ENCODE data around the gene SNX27. TPM values are rescaled to one million over a fixed set of nuclear protein-coding genes. Genes with fewer than 3 reads are reported as not detected.

Gene SNX27
- total RNA-seq, 1 experiment from 2014 or later: 42.2 TPM

GRCh38 chr1:151638074-151638775 is 26.4 kb downstream of the SNX27 start:
- no TSS peak for BruUV-seq (replicated peaks)
- Histone ChIP-seq H3K4me3 (replicated peaks in 1 of 2; ENCODE audit: low read depth in 1 of 2, low read length in 2 of 2) (no peak overlapping the region), H4K20me1 (ENCODE audit: insufficient read depth) (no peaks in the 10 kb centered on the region), H3K4me2 (ENCODE audit: low read length) (no peak overlapping the region), H3K36me3 (ENCODE audit: control insufficient read depth in 1 of 2, insufficient read depth in 2 of 2, low read length in 2 of 2) (no peaks in the 10 kb centered on the region), H3K27me3 (ENCODE audit: insufficient read depth, low read length) (no peaks in the 10 kb centered on the region), H3K79me2 (ENCODE audit: insufficient read depth, low read length) (peaks cover 33% of the 10 kb centered on the region), H2AFZ (ENCODE audit: low read depth, low read length, poor library complexity, severe bottlenecking) (no peak overlapping the region), H3K4me1 (ENCODE audit: control insufficient read depth in 1 of 2, insufficient read depth in 2 of 2, low read length in 2 of 2) (no peaks in the 10 kb centered on the region; a peak in 1 of 4 replicates), H3K27ac (ENCODE audit: low read depth, low read length) (no peak overlapping the region), H3K9me2 (ENCODE audit: insufficient read depth) (no peaks in the 10 kb centered on the region), H3K9ac (ENCODE audit: low read length) (no peak overlapping the region), H3K9me3 (ENCODE audit: control insufficient read depth in 1 of 2, insufficient read depth in 1 of 2, low read depth in 1 of 2, low read length in 2 of 2) (no peaks in the 10 kb centered on the region)
- POLR2A ChIA-PET: no interaction called here
- intact Hi-C loops (cut with micrococcal nuclease): no loop called here
- ATAC-seq (no peak), DNase-seq (ENCODE audit: low read depth, low spot score) (no peak)
- TF ChIP-seq SRF (IDR thresholded peaks at IDR 0.05; ENCODE audit: low read depth): no peak
- TF ChIP-seq ATF3 (IDR thresholded peaks at IDR 0.05): no peak
- TF ChIP-seq FOSL1 (IDR thresholded peaks at IDR 0.05; ENCODE audit: low read depth): no peak
- TF ChIP-seq YY1 (IDR thresholded peaks at IDR 0.05; ENCODE audit: extremely low read depth, insufficient replicate concordance, low read depth, low read length): no peak
- no peak for TF ChIP-seq TCF7L2 (IDR thresholded peaks at IDR 0.05; ENCODE audit: borderline replicate concordance, extremely low read depth, insufficient read depth, insufficient read length)
- TF ChIP-seq SP1 (IDR thresholded peaks at IDR 0.05; ENCODE audit: low read depth): no peak
- CTCF ChIA-PET: no interaction called here
- RAD21 ChIA-PET (ENCODE audit: low non-redundant PET in 1 of 2, low total read pairs in 2 of 2, uncharacterized antibody in 2 of 2, unreplicated experiment in 2 of 2): no interaction called here

DNA sequence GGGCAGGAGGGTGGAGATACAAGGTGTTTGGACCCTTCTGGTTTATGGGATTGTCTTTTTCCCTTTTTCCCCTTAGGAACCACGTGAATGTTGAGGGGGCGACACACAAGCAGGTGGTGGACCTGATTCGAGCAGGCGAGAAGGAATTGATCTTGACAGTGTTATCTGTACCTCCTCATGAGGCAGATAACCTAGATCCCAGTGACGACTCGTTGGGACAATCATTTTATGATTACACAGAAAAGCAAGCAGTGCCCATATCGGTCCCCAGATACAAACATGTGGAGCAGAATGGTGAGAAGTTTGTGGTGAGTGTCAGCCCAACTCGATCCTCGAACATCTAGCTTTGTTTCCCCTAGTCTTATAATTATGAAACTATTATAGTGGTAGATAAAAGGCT is 27.0 kb downstream of the SNX27 start:
- ATAC-seq (no peak), DNase-seq (ENCODE audit: low read depth, low spot score) (no peak)
- intact Hi-C loops (cut with micrococcal nuclease): no loop called here
- no peaks in the 10 kb centered on the region for H3K36me3 ChIP-seq (ENCODE audit: control insufficient read depth in 1 of 2, insufficient read depth in 2 of 2, low read length in 2 of 2)
- no peaks in the 10 kb centered on the region for H4K20me1 ChIP-seq (ENCODE audit: insufficient read depth)
- H3K27ac ChIP-seq (ENCODE audit: low read depth, low read length): no peak overlapping the region
- H3K9me2 ChIP-seq (ENCODE audit: insufficient read depth): no peaks in the 10 kb centered on the region
- ChIA-PET RAD21 (ENCODE audit: low non-redundant PET in 1 of 2, low total read pairs in 2 of 2, uncharacterized antibody in 2 of 2, unreplicated experiment in 2 of 2) (no interaction called here), POLR2A (no interaction called here), CTCF (no interaction called here)
- H3K9me3 ChIP-seq (ENCODE audit: control insufficient read depth in 1 of 2, insufficient read depth in 1 of 2, low read depth in 1 of 2, low read length in 2 of 2): no peaks in the 10 kb centered on the region
- no TSS peak for BruUV-seq (replicated peaks)
- H3K4me1 ChIP-seq (ENCODE audit: control insufficient read depth in 1 of 2, insufficient read depth in 2 of 2, low read length in 2 of 2): no peaks in the 10 kb centered on the region; a peak in 1 of 4 replicates
- H3K4me2 ChIP-seq (ENCODE audit: low read length): no peak overlapping the region
- peaks cover 27% of the 10 kb centered on the region for H3K79me2 ChIP-seq (ENCODE audit: insufficient read depth, low read length)
- no peak overlapping the region for H2AFZ ChIP-seq (ENCODE audit: low read depth, low read length, poor library complexity, severe bottlenecking)
- no peak overlapping the region for H3K9ac ChIP-seq (ENCODE audit: low read length)
- H3K27me3 ChIP-seq (ENCODE audit: insufficient read depth, low read length): no peaks in the 10 kb centered on the region
- H3K4me3 ChIP-seq (replicated peaks in 1 of 2; ENCODE audit: low read depth in 1 of 2, low read length in 2 of 2): no peak overlapping the region
- TF ChIP-seq POLR2AphosphoS5 (IDR thresholded peaks at IDR 0.05; ENCODE audit: low read depth, low read length) (no peak), SIN3A (IDR thresholded peaks at IDR 0.05; ENCODE audit: low read depth) (no peak), ZFX (IDR thresholded peaks at IDR 0.05) (no peak), SRF (IDR thresholded peaks at IDR 0.05; ENCODE audit: low read depth) (no peak), JUND (IDR thresholded peaks at IDR 0.05) (no peak), SP1 (IDR thresholded peaks at IDR 0.05; ENCODE audit: low read depth) (no peak), EGR1 (IDR thresholded peaks at IDR 0.05; ENCODE audit: low read depth) (no peak), MAX (IDR thresholded peaks at IDR 0.05) (no peak), CBX3 (IDR thresholded peaks at IDR 0.05; ENCODE audit: low read depth) (no peak), YY1 (IDR thresholded peaks at IDR 0.05; ENCODE audit: extremely low read depth, insufficient replicate concordance, low read depth, low read length) (no peak), RAD21 (IDR thresholded peaks at IDR 0.05; ENCODE audit: low read depth) (no peak), POLR2A (IDR thresholded peaks at IDR 0.05; ENCODE audit: borderline replicate concordance, extremely low read depth, insufficient read depth, insufficient read length) (no peak)
- TF ChIP-seq, protein P1, sequence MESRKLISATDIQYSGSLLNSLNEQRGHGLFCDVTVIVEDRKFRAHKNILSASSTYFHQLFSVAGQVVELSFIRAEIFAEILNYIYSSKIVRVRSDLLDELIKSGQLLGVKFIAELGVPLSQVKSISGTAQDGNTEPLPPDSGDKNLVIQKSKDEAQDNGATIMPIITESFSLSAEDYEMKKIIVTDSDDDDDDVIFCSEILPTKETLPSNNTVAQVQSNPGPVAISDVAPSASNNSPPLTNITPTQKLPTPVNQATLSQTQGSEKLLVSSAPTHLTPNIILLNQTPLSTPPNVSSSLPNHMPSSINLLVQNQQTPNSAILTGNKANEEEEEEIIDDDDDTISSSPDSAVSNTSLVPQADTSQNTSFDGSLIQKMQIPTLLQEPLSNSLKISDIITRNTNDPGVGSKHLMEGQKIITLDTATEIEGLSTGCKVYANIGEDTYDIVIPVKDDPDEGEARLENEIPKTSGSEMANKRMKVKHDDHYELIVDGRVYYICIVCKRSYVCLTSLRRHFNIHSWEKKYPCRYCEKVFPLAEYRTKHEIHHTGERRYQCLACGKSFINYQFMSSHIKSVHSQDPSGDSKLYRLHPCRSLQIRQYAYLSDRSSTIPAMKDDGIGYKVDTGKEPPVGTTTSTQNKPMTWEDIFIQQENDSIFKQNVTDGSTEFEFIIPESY (IDR thresholded peaks at IDR 0.05; ENCODE audit: extremely low read depth, insufficient replicate concordance, low read length): no peak
- TF ChIP-seq, protein P2, sequence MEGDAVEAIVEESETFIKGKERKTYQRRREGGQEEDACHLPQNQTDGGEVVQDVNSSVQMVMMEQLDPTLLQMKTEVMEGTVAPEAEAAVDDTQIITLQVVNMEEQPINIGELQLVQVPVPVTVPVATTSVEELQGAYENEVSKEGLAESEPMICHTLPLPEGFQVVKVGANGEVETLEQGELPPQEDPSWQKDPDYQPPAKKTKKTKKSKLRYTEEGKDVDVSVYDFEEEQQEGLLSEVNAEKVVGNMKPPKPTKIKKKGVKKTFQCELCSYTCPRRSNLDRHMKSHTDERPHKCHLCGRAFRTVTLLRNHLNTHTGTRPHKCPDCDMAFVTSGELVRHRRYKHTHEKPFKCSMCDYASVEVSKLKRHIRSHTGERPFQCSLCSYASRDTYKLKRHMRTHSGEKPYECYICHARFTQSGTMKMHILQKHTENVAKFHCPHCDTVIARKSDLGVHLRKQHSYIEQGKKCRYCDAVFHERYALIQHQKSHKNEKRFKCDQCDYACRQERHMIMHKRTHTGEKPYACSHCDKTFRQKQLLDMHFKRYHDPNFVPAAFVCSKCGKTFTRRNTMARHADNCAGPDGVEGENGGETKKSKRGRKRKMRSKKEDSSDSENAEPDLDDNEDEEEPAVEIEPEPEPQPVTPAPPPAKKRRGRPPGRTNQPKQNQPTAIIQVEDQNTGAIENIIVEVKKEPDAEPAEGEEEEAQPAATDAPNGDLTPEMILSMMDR (IDR thresholded peaks at IDR 0.05 in 2 of 3, conservative IDR thresholded peaks at IDR 0.05 in 1 of 3; ENCODE audit: borderline replicate concordance in 1 of 3, insufficient read depth in 1 of 3, low read depth in 2 of 3, low read length in 2 of 3): no peak

Data from HCT116 (cell line).